Measurements from ENCODE around the gene MEF2C.

Gene MEF2C

GRCh38 chr5:88673253-88674105, 209.5 kb downstream of the MEF2C start:
- no peak for DNase-seq (ENCODE audit: low read depth)

GRCh38 chr5:88672644-88673252, 210.2 kb downstream of the MEF2C start:
- DNase-seq (ENCODE audit: low read depth), result no peak

- DNase-seq (ENCODE audit: low read depth), result no peak
Measured at GRCh38 chr5:88671505-88672499, 211.2 kb downstream of the MEF2C start.

- no peak for DNase-seq (ENCODE audit: low read depth)
Measured at GRCh38 chr5:88671106-88671504, 211.9 kb downstream of the MEF2C start.

GRCh38 chr5:88670461-88670860, 212.5 kb downstream of the MEF2C start:
- no peak for DNase-seq (ENCODE audit: low read depth)

- no peak for DNase-seq (ENCODE audit: low read depth)
Measured at GRCh38 chr5:88669371-88670050, 213.5 kb downstream of the MEF2C start.

- no peak for DNase-seq (ENCODE audit: low read depth)
Measured at GRCh38 chr5:88667496-88668201, 215.3 kb downstream of the MEF2C start.

All from non-pigmented ciliary epithelial cell (primary cell).